Measurements from ENCODE around the gene AFF1. TPM values are rescaled to one million over a fixed set of nuclear protein-coding genes. Genes with fewer than 3 reads are reported as not detected.
"Not testable (repeated sequence)": the region's sequence is repeated elsewhere in the genome, so short reads cannot be mapped to it uniquely, and the experiment has no call there.

Gene AFF1
- total RNA-seq, 1 donor from 2014 or later: 89.3 TPM

- Mint-ChIP-seq H3K4me1 (ENCODE audit: low read depth) (peaks cover 56% of the 10 kb centered on the region), H3K9me3 (ENCODE audit: low read depth) (no peaks in the 10 kb centered on the region), H3K4me3 (ENCODE audit: low read depth) (peak overlapping the region; percentile 97), H3K27ac (peak overlapping the region; percentile 96), H3K36me3 (ENCODE audit: insufficient read depth) (no peaks in the 10 kb centered on the region), H3K27me3 (no peaks in the 10 kb centered on the region)
- TF ChIP-seq, protein P1, sequence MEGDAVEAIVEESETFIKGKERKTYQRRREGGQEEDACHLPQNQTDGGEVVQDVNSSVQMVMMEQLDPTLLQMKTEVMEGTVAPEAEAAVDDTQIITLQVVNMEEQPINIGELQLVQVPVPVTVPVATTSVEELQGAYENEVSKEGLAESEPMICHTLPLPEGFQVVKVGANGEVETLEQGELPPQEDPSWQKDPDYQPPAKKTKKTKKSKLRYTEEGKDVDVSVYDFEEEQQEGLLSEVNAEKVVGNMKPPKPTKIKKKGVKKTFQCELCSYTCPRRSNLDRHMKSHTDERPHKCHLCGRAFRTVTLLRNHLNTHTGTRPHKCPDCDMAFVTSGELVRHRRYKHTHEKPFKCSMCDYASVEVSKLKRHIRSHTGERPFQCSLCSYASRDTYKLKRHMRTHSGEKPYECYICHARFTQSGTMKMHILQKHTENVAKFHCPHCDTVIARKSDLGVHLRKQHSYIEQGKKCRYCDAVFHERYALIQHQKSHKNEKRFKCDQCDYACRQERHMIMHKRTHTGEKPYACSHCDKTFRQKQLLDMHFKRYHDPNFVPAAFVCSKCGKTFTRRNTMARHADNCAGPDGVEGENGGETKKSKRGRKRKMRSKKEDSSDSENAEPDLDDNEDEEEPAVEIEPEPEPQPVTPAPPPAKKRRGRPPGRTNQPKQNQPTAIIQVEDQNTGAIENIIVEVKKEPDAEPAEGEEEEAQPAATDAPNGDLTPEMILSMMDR (IDR thresholded peaks at IDR 0.05; ENCODE audit: unreplicated experiment): no peak
- DNase-seq (ENCODE audit: low spot score, unreplicated experiment): no peak
These were observed 73.0 kb downstream of the AFF1 start for GRCh38 chr4:87007528-87008446.

- Mint-ChIP-seq H3K4me3 (ENCODE audit: low read depth) (peak overlapping the region; percentile 69), H3K27me3 (no peaks in the 10 kb centered on the region), H3K36me3 (ENCODE audit: insufficient read depth) (no peaks in the 10 kb centered on the region), H3K9me3 (ENCODE audit: low read depth) (no peaks in the 10 kb centered on the region), H3K4me1 (ENCODE audit: low read depth) (peaks cover 70% of the 10 kb centered on the region), H3K27ac (peak overlapping the region; percentile 88)
- TF ChIP-seq, protein P1 (IDR thresholded peaks at IDR 0.05; ENCODE audit: unreplicated experiment): no peak
- no peak for DNase-seq (ENCODE audit: low spot score, unreplicated experiment)
These were observed 74.4 kb downstream of the AFF1 start for GRCh38 chr4:87009095-87009648.

DNA sequence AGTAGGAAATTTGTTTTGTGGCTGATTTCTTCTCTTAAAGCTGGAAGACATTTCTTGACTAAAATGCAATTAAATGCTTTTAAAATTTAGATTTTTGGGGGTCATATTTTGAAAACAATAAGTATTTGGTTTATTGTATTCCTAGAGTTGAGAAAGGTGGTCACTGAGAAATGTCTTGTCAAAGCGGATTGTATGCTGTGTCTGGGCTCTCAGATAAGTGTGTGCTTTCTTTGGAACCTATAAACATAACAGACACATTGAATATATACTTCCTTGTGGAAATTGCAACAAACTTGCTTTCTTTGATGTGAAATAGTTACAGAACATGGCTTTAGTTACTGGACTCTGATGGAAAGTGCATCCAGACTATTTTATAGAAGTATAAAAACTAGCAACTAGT is 75.4 kb downstream of the AFF1 start:
- Mint-ChIP-seq H3K9me3 (ENCODE audit: low read depth) (no peaks in the 10 kb centered on the region), H3K27me3 (no peaks in the 10 kb centered on the region), H3K4me1 (ENCODE audit: low read depth) (peaks cover 78% of the 10 kb centered on the region), H3K36me3 (ENCODE audit: insufficient read depth) (no peaks in the 10 kb centered on the region), H3K27ac (peak overlapping the region; percentile 88), H3K4me3 (ENCODE audit: low read depth) (peak overlapping the region; percentile 69)
- TF ChIP-seq, protein P1 (IDR thresholded peaks at IDR 0.05; ENCODE audit: unreplicated experiment): no peak
- DNase-seq (ENCODE audit: low spot score, unreplicated experiment): no peak

- Mint-ChIP-seq H3K27ac (peak overlapping the region; percentile 88), H3K9me3 (ENCODE audit: low read depth) (no peaks in the 10 kb centered on the region), H3K4me1 (ENCODE audit: low read depth) (peaks cover 78% of the 10 kb centered on the region), H3K4me3 (ENCODE audit: low read depth) (peak overlapping the region; percentile 69), H3K36me3 (ENCODE audit: insufficient read depth) (no peaks in the 10 kb centered on the region), H3K27me3 (no peaks in the 10 kb centered on the region)
- no peak for DNase-seq (ENCODE audit: low spot score, unreplicated experiment)
- TF ChIP-seq, protein P1 (IDR thresholded peaks at IDR 0.05; ENCODE audit: unreplicated experiment): no peak
These were observed 76.7 kb downstream of the AFF1 start for GRCh38 chr4:87011340-87012034.

GRCh38 chr4:87012265-87012953 is 77.6 kb downstream of the AFF1 start:
- Mint-ChIP-seq H3K9me3 (ENCODE audit: low read depth) (no peaks in the 10 kb centered on the region), H3K4me3 (ENCODE audit: low read depth) (peak overlapping the region; percentile 60), H3K36me3 (ENCODE audit: insufficient read depth) (no peaks in the 10 kb centered on the region), H3K27me3 (no peaks in the 10 kb centered on the region), H3K27ac (peak overlapping the region; percentile 96), H3K4me1 (ENCODE audit: low read depth) (peaks cover 83% of the 10 kb centered on the region)
- DNase-seq (ENCODE audit: low spot score, unreplicated experiment): no peak
- TF ChIP-seq, protein P1 (IDR thresholded peaks at IDR 0.05; ENCODE audit: unreplicated experiment): no peak

- H3K27me3 Mint-ChIP-seq; H3K36me3 Mint-ChIP-seq (ENCODE audit: insufficient read depth); DNase-seq (ENCODE audit: low spot score, unreplicated experiment); H3K9me3 Mint-ChIP-seq (ENCODE audit: low read depth): not testable (repeated sequence)
- peaks cover 85% of the 10 kb centered on the region for H3K4me1 Mint-ChIP-seq (ENCODE audit: low read depth)
- peak overlapping the region; percentile 60 for H3K4me3 Mint-ChIP-seq (ENCODE audit: low read depth)
- peak overlapping the region; percentile 96 for H3K27ac Mint-ChIP-seq
These were observed 78.1 kb downstream of the AFF1 start for GRCh38 chr4:87012954-87013308.

All from progenitor cell of endocrine pancreas (in vitro differentiated cells).